DMS 273 treated with DMSO at 0.1 percent for 48 hours (cell line): ENCODE data around the gene MYG1.
"Not testable (repeated sequence)": the region's sequence is repeated elsewhere in the genome, so short reads cannot be mapped to it uniquely, and the experiment has no call there.

Source experiments
- DNase-seq: peaks from one replicate; lab custom pipeline; 2025; lab: John Stamatoyannopoulos, UW

MYG1 gene

DNA sequence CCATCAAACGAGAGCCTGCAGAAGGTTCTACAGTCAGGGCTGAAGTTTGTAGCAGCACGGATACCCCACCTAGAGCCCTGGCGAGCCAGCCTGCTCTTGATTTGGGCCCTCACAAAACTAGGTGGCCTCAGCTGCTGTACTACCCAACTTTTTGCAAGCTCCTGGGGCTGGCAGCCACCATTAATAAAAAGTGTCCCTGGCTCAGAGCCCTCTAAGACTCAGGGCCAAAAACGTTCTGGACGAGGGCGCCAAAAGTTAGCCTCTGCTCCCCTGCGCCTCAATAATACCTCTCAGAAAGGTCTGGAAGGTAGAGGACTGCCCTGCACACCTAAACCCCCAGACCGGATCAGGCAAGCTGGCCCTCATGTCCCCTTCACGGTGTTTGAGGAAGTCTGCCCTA, 13.0 kb upstream of the MYG1 start:
- no peak for DNase-seq

DNA sequence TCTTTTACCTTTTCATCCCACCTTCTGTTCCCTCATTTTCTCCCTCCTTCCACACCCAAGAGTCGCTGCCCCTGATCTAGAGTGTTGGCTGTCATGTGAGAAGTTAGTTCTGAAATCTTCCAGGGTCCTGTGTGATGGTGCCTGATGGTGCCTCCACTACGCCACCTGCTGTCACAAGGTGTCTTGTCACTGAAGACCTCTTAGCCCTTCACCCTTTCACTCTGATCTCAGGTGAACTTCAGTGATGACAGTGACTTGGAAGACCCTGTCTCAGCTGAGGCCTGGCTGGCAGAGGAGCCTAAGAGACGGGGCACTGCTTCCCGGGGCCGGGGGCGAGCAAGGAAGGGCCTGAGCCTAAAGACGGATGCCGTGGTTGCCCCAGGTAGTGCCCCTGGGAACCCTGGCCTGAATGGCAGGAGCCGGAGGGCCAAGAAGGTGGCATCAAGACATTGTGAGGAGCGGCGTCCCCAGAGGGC, 11.7 kb upstream of the MYG1 start:
- DNase-seq, result no peak

DNA sequence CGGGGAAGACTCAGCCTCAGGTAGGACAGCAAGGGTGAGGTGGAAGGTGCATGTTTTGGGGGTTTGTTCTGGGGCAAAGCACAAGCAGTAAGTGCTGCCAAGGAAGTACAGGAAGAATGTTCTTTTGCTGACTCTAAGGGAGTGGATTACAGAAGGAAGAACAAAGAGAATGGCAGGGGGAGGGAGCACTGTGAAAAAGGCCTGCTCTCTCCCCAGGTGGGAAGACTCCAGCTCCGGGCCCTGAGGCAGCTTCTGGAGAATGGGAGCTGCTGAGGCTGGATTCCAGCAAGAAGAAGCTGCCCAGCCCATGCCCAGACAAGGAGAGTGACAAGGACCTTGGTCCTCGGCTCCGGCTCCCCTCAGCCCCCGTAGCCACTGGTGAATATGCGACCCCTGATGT, 11.2 kb upstream of the MYG1 start:
- DNase-seq, result no peak

DNA sequence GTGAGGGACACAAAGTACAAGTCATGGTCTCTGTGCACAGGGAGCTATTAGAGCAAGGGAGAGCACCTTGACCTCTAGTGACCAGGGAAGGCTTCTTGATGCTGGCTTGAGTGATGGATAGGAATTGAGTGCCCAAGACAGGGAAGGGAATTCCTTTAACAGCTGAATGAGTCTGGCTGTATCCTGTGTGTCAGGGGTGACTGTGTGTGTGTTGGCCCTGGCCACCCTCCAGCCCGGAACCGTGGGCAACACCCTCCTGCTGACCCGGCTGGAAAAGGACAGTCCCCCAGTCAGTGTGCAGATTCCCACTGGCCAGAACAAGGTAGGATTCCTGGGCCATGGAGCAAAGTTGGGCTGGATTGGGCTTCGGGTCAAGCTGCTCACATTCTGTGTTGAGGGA, 9.6 kb upstream of the MYG1 start:
- DNase-seq, result no peak

DNA sequence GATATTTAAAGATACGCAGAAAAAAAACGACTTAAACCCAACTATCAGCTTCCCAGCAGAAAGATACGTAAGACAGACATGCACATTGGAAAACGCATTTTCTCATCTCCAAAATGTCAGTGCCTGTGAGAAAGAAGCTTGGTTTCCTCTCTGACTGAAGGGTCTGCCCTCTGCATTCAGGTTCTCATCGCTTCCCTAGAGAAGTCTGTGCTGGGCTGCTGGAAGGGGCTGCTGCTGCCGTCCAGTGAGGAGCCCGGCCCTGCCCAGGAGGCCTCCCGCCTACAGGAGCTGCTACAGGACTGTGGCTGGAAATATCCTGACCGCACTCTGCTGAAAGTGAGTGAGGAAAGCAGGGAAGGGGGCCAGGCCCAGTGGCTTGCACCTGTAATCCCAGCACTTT, 8.8 kb upstream of the MYG1 start:
- DNase-seq, result no peak

DNA sequence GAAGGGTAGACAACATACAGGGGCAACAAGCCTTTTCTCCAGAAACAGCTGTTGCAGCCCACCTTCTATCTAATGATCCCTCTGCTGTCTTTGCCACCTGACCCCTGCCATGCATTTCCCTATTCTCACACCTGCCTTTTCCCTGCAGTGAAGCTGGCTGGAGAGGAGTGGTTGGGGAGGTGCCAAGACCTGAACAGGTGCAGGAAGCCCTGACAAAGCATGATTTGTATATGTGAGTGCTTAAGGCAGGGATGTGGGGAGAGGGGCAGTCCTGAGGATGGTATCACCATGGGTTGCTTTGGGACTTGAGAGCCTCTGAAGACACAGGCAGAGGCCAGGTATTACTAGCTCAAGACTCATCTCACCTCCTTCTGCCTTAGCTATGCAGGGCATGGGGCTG, 7.1 kb upstream of the MYG1 start:
- no peak for DNase-seq

DNA sequence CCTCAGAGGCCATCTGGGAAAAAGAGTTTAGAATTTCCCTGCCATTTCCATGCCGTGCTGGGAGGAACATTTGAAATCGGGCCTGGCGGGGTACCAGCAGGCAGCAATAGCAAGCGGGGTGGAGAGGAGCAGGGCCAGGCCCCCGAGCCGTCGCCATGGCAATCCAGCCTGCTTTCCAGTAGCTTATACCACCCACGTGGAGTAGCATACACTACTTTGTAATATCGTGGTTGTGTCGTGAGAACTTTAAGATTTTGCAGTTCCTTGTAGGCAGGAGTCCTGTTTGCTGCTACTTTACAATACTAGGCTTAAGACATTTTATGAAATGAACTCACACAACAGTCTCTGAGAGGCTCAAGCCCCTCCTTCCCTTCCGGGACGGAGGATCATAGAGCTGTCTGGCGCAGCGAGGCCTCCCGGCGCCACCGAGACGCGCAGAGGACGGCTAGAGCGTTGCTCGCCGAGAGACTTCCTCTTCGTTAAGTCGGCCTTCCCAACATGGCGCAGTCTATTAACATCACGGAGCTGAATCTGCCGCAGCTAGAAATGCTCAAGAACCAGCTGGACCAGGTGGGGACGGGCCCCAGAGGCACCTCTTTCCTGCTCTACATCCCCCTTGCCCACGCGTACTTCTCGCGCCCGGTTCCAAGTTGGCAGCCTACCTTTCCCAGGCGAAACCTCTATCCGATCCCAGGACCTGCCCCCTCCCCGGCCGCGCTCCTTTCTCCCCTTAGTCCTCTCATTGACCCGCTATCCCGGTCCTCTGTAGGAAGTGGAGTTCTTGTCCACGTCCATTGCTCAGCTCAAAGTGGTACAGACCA, 4.2 kb upstream of the MYG1 start, which contains the start of gene PFDN5:
Gene PFDN5, plus strand, starts transcription at position 473 of the 821 bp plus-strand sequence. Its CDS starts 26 bp downstream, at position 499.
- DNase-seq, result peak; percentile 66

DNA sequence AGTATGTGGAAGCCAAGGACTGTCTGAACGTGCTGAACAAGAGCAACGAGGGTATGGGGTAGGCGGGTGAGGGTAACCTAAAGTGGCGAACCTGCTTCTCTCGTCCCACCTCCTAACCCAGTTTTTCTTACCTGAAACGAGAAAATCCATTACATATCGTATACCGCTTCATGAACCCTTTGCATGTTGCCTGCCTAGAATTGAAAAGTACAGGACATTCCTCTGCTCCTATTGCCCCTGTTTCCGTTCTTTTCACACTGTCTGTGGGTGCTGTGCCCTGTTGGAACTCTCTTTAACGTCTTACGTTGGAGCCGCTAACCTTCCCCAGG, 3.6 kb upstream of the MYG1 start:
- DNase-seq, result no peak

DNA sequence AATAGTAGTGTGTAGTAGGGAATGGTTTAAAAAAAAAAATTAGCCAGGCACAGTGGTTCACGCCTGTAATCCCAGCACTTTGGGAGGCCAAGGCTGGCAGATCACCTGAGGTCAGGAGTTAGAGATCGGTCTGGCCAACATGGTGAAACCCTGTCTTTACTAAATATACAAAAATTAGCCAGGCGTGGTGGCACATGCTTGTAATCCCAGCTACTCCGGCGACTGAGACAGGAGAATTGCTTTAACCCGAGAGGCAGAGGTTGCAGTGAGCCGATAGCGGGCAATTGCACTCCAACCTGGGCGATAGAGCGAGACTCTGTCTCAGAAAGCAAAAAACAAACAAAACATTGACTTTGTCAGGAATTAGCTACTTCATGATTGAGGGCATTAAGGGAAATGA, 2.4 kb upstream of the MYG1 start:
- DNase-seq, result not testable (repeated sequence)

DNA sequence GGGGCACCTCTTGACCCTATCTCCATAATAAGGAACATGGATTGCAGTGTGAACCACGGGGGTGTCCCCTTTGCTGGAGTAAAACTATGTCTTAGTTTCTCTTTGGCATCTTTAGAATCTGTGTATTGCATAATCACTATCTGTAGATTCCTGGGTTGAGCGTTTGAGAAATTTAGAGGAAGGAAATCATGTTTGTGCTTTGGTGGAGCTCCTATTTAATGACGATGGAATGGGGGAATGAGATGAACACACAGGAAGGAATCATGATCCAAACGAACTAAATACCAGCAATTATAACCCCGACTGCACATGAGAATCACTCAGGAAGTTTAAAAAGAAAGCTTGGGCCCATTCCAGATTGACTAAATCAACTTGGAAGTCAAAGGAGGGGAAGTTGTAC, 1.3 kb upstream of the MYG1 start:
- DNase-seq, result no peak

DNA sequence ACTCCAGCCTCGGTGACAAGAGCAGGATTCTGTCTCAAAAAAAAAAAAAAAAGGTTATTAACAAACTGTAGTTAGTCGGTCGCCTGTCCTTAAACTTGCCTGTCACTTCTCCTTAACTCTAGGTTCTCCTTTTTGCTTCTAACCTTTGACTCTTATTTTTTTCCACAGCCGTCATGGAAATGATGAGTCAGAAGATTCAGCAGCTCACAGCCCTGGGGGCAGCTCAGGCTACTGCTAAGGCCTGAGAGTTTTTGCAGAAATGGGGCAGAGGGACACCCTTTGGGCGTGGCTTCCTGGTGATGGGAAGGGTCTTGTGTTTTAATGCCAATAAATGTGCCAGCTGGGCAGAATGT, 418 bp upstream of the MYG1 start:
- no peak for DNase-seq

DNA sequence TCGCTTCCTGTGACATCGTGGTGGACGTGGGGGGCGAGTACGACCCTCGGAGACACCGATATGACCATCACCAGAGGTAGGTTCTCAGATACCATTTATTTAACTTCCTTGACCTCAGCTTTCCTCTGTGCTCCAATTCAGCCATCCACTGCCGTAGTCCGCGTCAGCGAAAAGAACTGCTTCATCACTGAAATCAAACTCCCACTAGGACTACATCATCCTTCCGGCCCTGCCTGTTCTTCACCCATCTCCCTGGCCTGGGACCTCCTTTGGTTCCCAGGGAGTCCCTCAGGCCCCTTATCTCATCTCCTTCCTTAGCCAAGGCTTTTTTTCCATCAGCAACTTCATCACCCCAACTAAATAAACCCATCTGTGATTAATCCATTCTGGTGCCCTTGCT, 692 bp downstream of the MYG1 start:
- DNase-seq, result no peak

DNA sequence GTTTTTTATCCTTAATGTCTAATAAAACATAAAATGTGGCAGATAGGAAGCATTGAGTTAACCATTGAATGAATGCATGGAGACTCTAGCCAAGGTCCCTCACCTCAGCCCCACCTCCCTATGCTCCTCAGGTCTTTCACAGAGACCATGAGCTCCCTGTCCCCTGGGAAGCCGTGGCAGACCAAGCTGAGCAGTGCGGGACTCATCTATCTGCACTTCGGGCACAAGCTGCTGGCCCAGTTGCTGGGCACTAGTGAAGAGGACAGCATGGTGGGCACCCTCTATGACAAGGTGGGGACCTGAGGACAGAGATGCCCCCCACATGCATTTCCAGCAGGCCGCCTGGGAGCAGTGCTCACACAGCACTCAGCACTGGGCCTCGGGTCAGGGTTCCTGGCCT, 3.4 kb downstream of the MYG1 start:
- no peak for DNase-seq

DNA sequence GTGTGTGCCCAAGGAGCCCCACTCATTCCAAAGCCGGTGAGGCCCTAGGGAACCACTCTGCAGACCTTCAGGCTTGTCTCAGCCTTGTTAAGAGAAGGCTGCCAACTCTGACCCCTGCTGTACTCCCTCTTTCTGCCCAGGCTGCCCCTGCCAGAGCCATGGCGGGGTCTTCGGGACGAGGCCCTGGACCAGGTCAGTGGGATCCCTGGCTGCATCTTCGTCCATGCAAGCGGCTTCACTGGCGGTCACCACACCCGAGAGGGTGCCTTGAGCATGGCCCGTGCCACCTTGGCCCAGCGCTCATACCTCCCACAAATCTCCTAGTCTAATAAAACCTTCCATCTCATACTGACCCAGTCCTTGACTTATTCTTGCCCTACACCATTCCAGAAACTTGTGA, 7.3 kb downstream of the MYG1 start:
- DNase-seq, result no peak

DNA sequence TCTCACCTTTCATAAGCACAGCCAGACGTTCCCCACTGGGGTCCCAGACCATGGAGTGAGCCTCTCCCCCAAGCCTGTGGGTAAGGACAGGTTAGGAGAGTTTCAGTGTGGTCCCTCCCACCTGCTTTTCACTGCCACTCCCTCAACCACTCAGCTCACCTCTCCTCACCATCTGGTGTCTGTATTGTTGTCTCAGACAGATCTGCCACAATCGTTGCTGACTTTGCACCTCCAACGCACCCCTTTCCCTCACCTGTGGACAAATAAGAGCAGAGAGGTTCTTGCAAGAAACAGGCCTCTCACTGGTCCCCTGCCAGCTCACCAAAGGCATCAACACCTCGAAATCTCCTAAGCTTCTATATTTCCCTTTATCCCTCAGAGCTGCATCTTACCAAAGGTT, 8.8 kb downstream of the MYG1 start:
- DNase-seq, result no peak

DNA sequence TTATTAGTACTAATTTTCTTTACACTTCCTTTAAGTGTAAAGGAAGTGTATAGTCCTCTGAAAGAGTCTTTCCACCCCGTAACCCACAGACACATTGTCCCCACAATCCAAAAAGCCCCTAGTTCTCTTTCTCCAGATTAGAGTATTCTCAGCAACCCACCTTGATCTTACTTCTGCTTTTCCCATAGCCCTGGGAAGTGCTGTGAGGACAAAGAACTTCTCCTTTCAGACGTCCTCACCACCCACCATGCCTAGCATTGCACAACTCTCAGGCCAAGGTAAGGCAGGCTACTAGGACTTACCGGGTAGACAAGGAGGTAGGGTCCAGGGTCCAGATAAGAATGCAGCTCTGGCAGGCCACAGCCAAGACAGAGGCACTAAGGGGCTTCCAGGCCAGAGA, 14.5 kb downstream of the MYG1 start:
- no peak for DNase-seq

DNA sequence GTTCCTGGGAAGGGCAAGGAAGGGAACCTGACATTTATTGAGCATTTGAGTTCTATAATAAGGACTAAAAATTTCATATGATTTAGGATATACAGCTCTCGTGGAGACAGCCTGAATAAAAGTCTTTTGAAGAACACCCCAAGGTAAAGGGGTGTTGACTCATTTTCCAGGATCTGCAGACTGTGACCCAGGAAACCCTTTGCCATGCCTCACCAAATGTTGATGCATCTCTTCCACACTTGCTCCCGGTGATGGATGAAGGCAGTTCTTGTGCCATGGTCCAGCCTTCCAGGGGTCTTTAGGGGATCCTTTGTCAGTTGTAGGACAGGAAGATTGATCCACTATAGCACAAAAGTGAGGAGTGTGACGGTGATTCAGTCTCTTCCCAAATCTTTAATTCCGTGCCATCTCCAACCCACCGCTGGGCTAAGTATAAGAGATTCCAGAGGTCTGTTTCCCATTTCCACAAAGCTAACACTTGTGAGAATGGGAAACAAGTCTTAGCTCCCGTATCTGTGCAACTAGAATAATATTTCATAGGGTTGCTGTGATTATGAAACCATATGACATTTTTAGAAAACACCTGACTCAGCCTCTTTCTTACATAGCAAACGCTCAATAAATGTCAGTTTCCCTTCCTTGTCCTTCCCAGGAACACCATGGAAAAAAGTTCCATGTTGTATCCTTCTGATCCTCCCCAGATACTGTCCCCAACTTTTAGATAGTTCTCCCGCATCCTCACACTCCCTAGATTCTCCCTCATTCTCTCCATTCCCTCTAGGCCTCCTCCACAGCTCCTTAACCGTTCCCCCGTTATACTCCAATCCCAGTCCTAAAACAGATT, 21.1 kb downstream of the MYG1 start:
- DNase-seq, result no peak

DNA sequence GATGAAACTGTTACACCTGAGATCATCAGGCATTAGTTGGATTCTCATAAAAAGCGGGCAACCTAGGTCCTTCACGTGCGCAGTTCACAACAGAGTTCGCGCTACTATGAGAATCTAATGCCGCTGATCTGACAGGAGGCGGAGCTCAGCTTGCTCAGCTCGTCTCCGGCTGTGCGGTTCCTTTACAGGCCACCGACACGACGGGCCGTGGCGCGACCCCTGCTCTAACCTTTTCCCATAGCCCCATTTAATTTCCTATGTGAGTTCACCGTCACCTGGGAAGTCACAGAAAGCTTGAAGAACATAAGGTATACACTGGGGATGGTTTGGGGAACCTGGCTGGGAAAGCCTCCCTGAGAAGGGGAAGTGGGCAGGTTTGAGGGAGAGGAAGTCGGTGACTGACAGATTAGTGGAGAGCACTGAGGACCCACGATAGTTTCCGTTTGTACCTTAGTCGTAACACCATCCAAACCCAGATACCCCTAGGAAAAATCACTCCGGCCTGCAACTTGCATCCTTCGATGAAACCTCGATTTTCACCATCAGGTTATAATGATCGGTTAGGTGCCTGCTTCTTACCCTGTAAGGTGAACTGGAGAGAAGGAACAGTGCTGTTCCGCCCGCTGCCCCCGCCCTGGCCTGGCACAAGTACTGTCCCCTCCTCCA, 24.8 kb downstream of the MYG1 start:
- no peak for DNase-seq

DNA sequence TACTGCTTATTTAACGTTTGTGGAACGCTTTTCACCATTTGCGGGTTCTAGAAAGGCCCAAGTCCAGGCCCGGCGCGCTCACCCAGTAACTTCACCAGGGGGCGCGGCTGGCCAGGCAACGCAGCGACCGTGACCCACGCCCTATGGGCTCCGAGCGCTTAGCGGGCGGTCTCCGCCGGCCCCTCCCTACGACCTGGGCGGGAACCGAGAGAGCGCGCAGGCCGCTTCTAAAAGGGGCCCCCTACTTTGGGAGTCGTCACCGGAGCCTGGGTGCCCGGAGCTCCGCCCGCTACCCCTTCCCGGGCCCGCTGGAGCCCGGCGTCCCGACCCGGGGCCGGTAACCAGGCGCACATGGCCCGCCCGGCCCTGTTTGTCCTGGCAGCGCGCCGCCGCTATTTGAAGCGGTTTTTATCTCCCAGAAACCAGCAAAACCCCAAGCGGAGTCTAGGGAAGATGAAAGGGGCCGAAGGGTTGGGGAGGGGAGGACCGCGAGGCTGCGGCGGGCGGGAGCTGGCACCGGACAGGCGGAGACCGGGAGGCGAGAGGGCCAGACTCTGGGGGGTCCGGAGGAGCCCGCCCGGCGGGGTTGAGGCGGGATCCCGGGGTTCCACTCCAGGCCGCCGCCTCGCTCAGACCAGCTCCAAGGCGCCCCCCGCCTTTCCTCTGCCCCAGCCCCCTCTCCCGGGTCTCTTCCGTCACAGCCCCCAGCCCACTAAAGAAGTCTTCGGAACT, 25.4 kb downstream of the MYG1 start:
- DNase-seq, result peak; percentile 55

DNA sequence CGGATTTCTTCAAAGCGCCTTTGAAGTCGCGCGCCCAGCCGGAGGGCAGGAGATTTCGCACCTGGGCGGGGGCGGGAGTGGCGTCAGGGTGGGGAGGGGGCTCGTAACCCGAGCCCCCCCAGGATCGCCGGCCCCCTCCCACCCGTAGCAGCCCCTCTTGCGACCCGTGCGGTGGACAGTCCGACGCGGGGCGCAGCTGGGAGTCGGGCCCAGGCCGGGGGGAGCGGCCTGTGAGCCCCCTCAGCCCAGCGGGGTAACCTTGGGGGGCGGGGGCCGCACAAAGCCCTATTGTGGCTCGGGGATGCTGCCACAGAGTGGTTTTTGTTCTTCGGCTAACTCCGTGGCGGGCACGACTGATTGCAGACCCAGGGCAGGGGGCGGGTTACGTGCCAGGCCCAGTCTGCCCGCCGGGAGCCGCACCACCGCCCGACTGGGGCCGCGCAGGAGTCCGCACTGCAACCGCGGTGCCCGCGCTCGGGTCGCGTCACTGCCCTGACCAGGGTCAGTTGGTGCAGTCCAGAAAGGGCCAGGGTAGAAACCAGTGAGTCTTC, 26.1 kb downstream of the MYG1 start:
- no peak for DNase-seq

DNA sequence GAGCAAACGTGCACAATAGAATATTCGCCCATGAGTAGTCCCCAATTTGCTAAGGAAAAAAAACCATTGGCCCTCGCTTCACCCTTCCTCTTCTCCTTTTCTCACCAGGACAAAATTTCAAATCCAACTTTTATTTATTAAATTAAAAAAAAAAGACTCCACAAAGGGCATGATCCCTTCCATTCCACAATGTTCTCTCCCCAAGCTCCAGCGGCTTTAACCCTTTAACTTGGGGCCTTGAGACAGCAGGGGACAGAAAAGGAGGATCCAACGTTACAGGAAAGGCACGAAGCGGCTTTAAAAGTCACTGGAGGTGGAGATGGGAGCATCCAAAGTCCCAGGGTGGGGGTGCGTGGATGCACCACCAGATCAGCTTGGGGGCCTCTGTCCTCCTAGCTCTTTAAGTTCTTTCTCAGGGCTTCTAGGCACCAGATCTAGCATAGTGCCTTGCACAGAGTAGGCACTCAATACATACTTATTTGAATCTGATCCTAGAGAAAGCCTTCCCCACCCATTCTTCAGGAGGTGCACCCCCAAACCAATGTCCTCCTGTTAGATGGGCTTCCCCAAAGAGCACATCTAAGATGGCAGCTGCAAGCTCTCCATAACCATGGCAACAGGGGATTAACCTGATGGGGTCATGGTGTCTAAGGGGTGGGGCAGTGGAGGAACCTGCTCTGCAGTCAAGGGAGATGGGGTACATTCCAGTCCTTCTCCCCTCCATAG, 27.1 kb downstream of the MYG1 start:
- DNase-seq, result no peak
